Measurements from ENCODE around the gene TBC1D22A. TPM values are rescaled to one million over a fixed set of nuclear protein-coding genes. Genes with fewer than 3 reads are reported as not detected.
A peak's percentile ranks its signal among the peaks of the same experiment; 100 is the strongest.

Gene TBC1D22A
- total RNA-seq, 1 donor from 2014 or later = 28.9 TPM

GRCh38 chr22:46892866-46893265, 130.4 kb downstream of the TBC1D22A start:
- TF ChIP-seq CTCF (IDR thresholded peaks at IDR 0.05) = no peak
- H3K4me3 Mint-ChIP-seq (ENCODE audit: unreplicated experiment) = no peak overlapping the region

GRCh38 chr22:46893281-46894020, 131.0 kb downstream of the TBC1D22A start:
- Mint-ChIP-seq H3K27ac (ENCODE audit: unreplicated experiment) (no peak overlapping the region), H3K9me3 (ENCODE audit: unreplicated experiment) (no peaks in the 10 kb centered on the region), H3K36me3 (ENCODE audit: unreplicated experiment) (peaks cover 25% of the 10 kb centered on the region), H3K4me3 (ENCODE audit: unreplicated experiment) (no peak overlapping the region), H3K27me3 (ENCODE audit: unreplicated experiment) (no peaks in the 10 kb centered on the region), H3K4me1 (ENCODE audit: unreplicated experiment) (peaks cover 2% of the 10 kb centered on the region)
- peak; percentile 68 for DNase-seq (ENCODE audit: extremely low spot score, unreplicated experiment)
- TF ChIP-seq CTCF (IDR thresholded peaks at IDR 0.05) = no peak

More at GRCh38 chr22:46892866-46893265, 130.4 kb downstream of the TBC1D22A start:
- no peak overlapping the region for H3K27ac Mint-ChIP-seq (ENCODE audit: unreplicated experiment)
- H3K4me1 Mint-ChIP-seq (ENCODE audit: unreplicated experiment) = peaks cover 2% of the 10 kb centered on the region
- peaks cover 23% of the 10 kb centered on the region for H3K36me3 Mint-ChIP-seq (ENCODE audit: unreplicated experiment)
- H3K27me3 Mint-ChIP-seq (ENCODE audit: unreplicated experiment) = no peaks in the 10 kb centered on the region
- peak; percentile 73 for DNase-seq (ENCODE audit: extremely low spot score, unreplicated experiment)
- no peaks in the 10 kb centered on the region for H3K9me3 Mint-ChIP-seq (ENCODE audit: unreplicated experiment)

- H3K4me1 Mint-ChIP-seq (ENCODE audit: unreplicated experiment) = peaks cover 2% of the 10 kb centered on the region
- H3K4me3 Mint-ChIP-seq (ENCODE audit: unreplicated experiment) = no peak overlapping the region
- no peak for TF ChIP-seq CTCF (IDR thresholded peaks at IDR 0.05)
- no peaks in the 10 kb centered on the region for H3K27me3 Mint-ChIP-seq (ENCODE audit: unreplicated experiment)
- no peaks in the 10 kb centered on the region for H3K9me3 Mint-ChIP-seq (ENCODE audit: unreplicated experiment)
- H3K36me3 Mint-ChIP-seq (ENCODE audit: unreplicated experiment) = peaks cover 25% of the 10 kb centered on the region
- no peak for DNase-seq (ENCODE audit: extremely low spot score, unreplicated experiment)
- H3K27ac Mint-ChIP-seq (ENCODE audit: unreplicated experiment) = peak overlapping the region; percentile 29
These were observed 131.7 kb downstream of the TBC1D22A start for GRCh38 chr22:46894081-46894671.

GRCh38 chr22:46894851-46895640, 132.6 kb downstream of the TBC1D22A start:
- Mint-ChIP-seq H3K27me3 (ENCODE audit: unreplicated experiment) (no peaks in the 10 kb centered on the region), H3K36me3 (ENCODE audit: unreplicated experiment) (peaks cover 25% of the 10 kb centered on the region), H3K9me3 (ENCODE audit: unreplicated experiment) (no peaks in the 10 kb centered on the region), H3K4me3 (ENCODE audit: unreplicated experiment) (no peak overlapping the region), H3K4me1 (ENCODE audit: unreplicated experiment) (peaks cover 3% of the 10 kb centered on the region), H3K27ac (ENCODE audit: unreplicated experiment) (no peak overlapping the region)
- DNase-seq (ENCODE audit: extremely low spot score, unreplicated experiment) = no peak
- TF ChIP-seq CTCF (IDR thresholded peaks at IDR 0.05) = no peak

- peaks cover 3% of the 10 kb centered on the region for H3K4me1 Mint-ChIP-seq (ENCODE audit: unreplicated experiment)
- H3K27me3 Mint-ChIP-seq (ENCODE audit: unreplicated experiment) = no peaks in the 10 kb centered on the region
- H3K27ac Mint-ChIP-seq (ENCODE audit: unreplicated experiment) = peak overlapping the region; percentile 9
- H3K9me3 Mint-ChIP-seq (ENCODE audit: unreplicated experiment) = no peaks in the 10 kb centered on the region
- H3K36me3 Mint-ChIP-seq (ENCODE audit: unreplicated experiment) = peaks cover 25% of the 10 kb centered on the region
- H3K4me3 Mint-ChIP-seq (ENCODE audit: unreplicated experiment) = no peak overlapping the region
- no peak for TF ChIP-seq CTCF (IDR thresholded peaks at IDR 0.05)
- DNase-seq (ENCODE audit: extremely low spot score, unreplicated experiment) = no peak
These were observed 133.3 kb downstream of the TBC1D22A start for GRCh38 chr22:46895753-46896152.

All from osteocyte (in vitro differentiated cells).